ENCODE measurements around the gene L3MBTL1.

The L3MBTL1 gene

DNA sequence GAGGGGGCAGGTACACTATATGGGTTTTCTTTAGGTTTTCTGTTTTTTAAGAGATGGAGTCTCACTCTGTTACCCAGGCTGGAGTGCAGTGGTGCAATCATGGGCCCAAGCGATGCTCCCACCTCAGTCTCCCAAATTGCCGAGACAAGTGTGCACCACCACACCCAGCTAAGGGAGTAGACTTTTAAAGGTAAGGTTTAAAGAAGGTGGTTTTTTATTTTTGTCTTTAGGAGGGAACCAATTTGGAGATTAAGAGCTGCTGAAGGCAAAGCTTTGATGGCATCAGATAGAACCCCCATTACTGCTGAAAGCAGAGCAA lies 41.9 kb upstream of the L3MBTL1 start:
- DNase-seq, result no peak
- Histone ChIP-seq H3K27me3 (no peaks in the 10 kb centered on the region), H3K27ac (no peak overlapping the region), H3K4me1 (peaks cover 0 to 6% (median 4%) of the 10 kb centered on the region in 4 donors), H3K9me3 (no peaks in the 10 kb centered on the region), H3K36me3 (peaks cover 71 to 88% (median 77%) of the 10 kb centered on the region in 3 donors), H3K4me3 (no peak overlapping the region)
- intact Hi-C loops (cut with DNase I; ENCODE audit: low total_unique reads), result no loop called here
- TF ChIP-seq, protein P1, sequence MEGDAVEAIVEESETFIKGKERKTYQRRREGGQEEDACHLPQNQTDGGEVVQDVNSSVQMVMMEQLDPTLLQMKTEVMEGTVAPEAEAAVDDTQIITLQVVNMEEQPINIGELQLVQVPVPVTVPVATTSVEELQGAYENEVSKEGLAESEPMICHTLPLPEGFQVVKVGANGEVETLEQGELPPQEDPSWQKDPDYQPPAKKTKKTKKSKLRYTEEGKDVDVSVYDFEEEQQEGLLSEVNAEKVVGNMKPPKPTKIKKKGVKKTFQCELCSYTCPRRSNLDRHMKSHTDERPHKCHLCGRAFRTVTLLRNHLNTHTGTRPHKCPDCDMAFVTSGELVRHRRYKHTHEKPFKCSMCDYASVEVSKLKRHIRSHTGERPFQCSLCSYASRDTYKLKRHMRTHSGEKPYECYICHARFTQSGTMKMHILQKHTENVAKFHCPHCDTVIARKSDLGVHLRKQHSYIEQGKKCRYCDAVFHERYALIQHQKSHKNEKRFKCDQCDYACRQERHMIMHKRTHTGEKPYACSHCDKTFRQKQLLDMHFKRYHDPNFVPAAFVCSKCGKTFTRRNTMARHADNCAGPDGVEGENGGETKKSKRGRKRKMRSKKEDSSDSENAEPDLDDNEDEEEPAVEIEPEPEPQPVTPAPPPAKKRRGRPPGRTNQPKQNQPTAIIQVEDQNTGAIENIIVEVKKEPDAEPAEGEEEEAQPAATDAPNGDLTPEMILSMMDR (IDR thresholded peaks at IDR 0.05), result no peak

DNA sequence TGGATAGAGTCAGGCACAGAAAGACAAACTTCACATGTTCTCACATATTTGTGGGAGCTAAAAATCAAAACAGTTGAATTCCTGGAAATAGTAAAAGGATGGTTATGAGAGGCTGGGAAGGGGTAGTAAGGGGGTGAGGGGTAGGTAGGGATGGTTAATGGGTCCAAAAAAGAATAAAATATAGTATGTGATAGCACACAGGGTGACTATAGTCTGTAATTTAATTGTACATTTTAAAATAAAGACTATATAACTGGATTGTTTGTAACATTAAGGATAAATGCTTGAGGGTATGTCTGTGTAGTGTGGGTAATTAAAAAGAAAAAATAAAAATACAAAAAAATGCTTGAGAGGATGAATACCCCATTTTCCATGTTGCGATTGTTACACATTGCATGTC lies 39.9 kb upstream of the L3MBTL1 start:
- no peaks in the 10 kb centered on the region for H3K9me3 ChIP-seq
- peaks cover 51 to 70% (median 70%) of the 10 kb centered on the region in 3 donors for H3K36me3 ChIP-seq
- no peak overlapping the region for H3K27ac ChIP-seq
- no peak overlapping the region for H3K4me3 ChIP-seq
- peaks cover 0 to 6% (median 0%) of the 10 kb centered on the region in 4 donors for H3K4me1 ChIP-seq
- no peaks in the 10 kb centered on the region for H3K27me3 ChIP-seq
- DNase-seq, result no peak
- TF ChIP-seq, protein P1 (IDR thresholded peaks at IDR 0.05), result no peak
- intact Hi-C loops (cut with DNase I; ENCODE audit: low total_unique reads), result no loop called here

DNA sequence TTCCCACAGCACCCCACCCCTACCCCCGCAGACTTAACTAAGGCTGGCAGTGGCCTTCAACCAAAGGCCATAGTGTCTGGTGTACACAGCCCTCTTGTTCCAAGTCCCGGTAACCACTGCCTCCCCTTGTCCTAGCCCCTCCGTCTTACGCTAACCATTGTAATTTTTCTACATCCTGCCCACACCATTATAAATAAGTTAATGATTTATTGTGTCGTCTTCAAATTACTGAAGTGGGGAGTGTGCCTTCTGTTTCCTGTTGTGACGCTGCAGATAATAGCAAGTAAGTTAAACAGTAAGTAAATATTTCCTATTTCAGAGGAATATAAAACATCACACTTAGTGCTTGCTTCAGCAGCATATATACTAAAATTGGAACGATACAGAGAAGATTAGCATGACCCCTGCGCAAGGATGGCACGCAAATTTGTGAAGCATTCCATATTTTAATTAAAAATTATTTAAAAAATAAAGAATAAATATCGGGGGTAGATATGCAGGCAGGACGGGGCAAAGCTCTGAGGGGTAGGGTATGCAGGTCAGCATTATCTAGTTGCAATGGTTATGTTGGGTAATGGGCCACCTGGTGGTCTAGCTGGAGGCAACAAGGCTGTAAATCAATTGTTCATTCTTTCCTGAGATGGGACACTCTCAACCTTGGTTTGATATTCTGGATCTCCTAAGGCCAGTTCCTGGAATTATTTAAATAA lies 34.7 kb upstream of the L3MBTL1 start:
- intact Hi-C loops (cut with DNase I; ENCODE audit: low total_unique reads), result no loop called here
- DNase-seq, result no peak
- no peak overlapping the region for H3K27ac ChIP-seq

DNA sequence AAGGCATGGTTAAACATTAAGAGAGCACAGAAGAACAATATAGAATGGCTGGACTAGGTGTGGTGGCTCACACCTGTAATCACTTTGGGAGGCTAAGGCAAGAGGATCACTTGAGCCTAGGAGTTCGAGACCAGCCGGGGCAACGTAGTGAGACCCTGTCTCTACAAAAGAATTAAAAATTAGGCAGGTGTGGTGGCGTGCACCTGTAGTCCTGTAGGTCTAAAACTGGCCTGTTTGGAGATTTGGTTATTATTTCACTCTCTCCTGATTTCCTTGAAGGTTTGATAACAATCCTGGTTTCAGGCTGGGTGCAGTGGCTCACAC lies 34.2 kb upstream of the L3MBTL1 start:
- Histone ChIP-seq H3K36me3 (peaks cover 7 to 22% (median 20%) of the 10 kb centered on the region in 3 donors), H3K9me3 (no peaks in the 10 kb centered on the region), H3K4me3 (no peak overlapping the region), H3K4me1 (peaks cover 0 to 8% (median 0%) of the 10 kb centered on the region in 4 donors), H3K27ac (no peak overlapping the region), H3K27me3 (no peaks in the 10 kb centered on the region)
- TF ChIP-seq, protein P1 (IDR thresholded peaks at IDR 0.05), result no peak
- DNase-seq, result no peak
- intact Hi-C loops (cut with DNase I; ENCODE audit: low total_unique reads), result no loop called here

More for the DNA sequence above, 34.7 kb upstream of the L3MBTL1 start:
- TF ChIP-seq, protein P1 (IDR thresholded peaks at IDR 0.05), result no peak
- H3K4me1 ChIP-seq, result peaks cover 0 to 8% (median 0%) of the 10 kb centered on the region in 4 donors
- no peaks in the 10 kb centered on the region for H3K9me3 ChIP-seq
- H3K36me3 ChIP-seq, result peaks cover 12 to 26% (median 20%) of the 10 kb centered on the region in 3 donors
- H3K4me3 ChIP-seq, result no peak overlapping the region
- H3K27me3 ChIP-seq, result no peaks in the 10 kb centered on the region

DNA sequence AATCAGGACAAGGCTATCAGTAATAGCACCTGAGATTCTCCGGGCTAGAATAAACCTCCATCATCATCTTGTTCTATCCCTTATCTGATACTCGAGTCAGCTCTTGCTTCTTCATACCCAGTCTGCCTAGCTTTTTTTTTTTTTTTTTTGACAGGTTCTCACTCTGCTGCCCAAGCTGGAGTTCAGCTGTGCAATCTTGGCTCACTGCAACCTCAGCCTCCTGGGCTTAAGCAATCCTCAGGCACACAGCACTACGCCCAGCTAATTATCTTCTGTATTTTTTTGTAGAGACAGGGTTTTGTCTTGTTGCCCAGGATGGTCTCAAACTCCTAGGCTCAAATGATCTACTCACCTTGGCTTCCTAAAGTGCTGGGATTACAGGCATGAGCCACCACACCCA lies 30.3 kb upstream of the L3MBTL1 start:
- peaks cover 0 to 8% (median 0%) of the 10 kb centered on the region in 4 donors for H3K4me1 ChIP-seq

More for the DNA sequence above, 30.3 kb upstream of the L3MBTL1 start:
- H3K36me3 ChIP-seq, result no peaks in the 10 kb centered on the region
- TF ChIP-seq, protein P1 (IDR thresholded peaks at IDR 0.05), result no peak
- no peaks in the 10 kb centered on the region for H3K9me3 ChIP-seq
- intact Hi-C loops (cut with DNase I; ENCODE audit: low total_unique reads), result no loop called here
- no peak for DNase-seq
- no peak overlapping the region for H3K4me3 ChIP-seq
- no peaks in the 10 kb centered on the region for H3K27me3 ChIP-seq
- H3K27ac ChIP-seq, result no peak overlapping the region

All from tibial artery (tissue), 4 donors.